Body of pancreas (tissue), 4 donors: ENCODE data around the gene TMEM145.

Experiments
- POLR2A ChIP-seq, 3 donors: fragments of 450-650 bp; IDR thresholded peaks; one replicate each; pipeline ENCODE4 v1.6.1; 2016; ENCODE audit warnings: antibody characterized with exemption in 3 of 3, mild to moderate bottlenecking in 2 of 3
- TF ChIP-seq, protein P1 (sequence below), 7 experiments: fragments of 450-650 bp in 4 of 7; fragments of 200-600 bp in 3 of 7; sonication (generic) in 3 of 7; IDR thresholded peaks; one replicate each; pipeline ENCODE4 v1.5.1; 2016 to 2019; ENCODE audit warnings: antibody characterized with exemption in 7 of 7

DNA sequence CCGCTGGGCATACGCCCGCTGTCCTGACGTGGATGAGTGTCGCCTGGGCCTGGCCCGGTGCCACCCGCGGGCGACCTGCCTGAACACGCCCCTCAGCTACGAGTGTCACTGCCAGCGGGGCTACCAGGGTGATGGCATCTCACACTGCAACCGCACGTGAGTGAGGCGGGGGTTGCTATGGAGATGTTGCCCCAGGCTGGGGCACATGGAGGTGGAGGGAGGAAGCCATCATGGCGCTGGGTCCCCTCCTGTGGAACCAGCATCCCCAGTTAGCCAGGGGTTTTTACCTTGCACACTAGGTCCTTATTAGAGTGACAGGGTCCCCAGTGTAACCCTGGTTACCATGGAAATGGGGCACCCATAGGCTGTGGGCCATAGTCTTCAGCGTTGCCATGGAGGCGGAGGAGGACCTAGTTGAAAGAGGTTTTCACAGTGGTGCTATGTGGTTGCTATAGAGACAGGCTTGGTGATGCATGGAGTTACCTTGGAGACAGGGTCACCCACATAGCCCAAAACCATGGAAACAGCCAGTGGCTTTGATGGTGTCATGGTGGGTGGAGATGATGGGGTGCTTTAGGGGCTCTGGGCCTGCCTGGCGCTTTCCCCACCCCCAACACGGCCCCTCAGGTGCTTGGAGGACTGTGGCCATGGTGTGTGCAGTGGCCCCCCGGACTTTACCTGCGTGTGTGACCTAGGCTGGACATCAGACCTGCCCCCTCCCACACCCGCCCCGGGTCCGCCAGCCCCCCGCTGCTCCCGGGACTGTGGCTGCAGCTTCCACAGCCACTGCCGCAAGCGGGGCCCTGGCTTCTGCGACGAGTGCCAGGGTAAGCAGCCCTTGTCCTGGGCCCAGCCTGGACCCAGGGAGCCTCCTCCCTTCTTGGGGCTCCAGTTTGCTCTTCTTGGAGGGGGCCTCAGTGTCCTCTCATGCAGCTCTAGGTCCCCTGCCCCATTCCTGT is 39.5 kb downstream of the TMEM145 start:
- TF ChIP-seq, protein P1, sequence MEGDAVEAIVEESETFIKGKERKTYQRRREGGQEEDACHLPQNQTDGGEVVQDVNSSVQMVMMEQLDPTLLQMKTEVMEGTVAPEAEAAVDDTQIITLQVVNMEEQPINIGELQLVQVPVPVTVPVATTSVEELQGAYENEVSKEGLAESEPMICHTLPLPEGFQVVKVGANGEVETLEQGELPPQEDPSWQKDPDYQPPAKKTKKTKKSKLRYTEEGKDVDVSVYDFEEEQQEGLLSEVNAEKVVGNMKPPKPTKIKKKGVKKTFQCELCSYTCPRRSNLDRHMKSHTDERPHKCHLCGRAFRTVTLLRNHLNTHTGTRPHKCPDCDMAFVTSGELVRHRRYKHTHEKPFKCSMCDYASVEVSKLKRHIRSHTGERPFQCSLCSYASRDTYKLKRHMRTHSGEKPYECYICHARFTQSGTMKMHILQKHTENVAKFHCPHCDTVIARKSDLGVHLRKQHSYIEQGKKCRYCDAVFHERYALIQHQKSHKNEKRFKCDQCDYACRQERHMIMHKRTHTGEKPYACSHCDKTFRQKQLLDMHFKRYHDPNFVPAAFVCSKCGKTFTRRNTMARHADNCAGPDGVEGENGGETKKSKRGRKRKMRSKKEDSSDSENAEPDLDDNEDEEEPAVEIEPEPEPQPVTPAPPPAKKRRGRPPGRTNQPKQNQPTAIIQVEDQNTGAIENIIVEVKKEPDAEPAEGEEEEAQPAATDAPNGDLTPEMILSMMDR (IDR thresholded peaks at IDR 0.05): no peak
- no peak for TF ChIP-seq POLR2A (IDR thresholded peaks at IDR 0.05)
